Cerebellar cortex (tissue), 1 donor: ENCODE data around the gene ZSWIM5.
"Not testable (repeated sequence)": the region's sequence is repeated elsewhere in the genome, so short reads cannot be mapped to it uniquely, and the experiment has no call there.

Source experiments
- DNase-seq: peaks from one replicate; pipeline ENCODE4 v3.0.0-alpha.2; 2015; ENCODE audit warnings: low spot score

ZSWIM5 gene

DNA sequence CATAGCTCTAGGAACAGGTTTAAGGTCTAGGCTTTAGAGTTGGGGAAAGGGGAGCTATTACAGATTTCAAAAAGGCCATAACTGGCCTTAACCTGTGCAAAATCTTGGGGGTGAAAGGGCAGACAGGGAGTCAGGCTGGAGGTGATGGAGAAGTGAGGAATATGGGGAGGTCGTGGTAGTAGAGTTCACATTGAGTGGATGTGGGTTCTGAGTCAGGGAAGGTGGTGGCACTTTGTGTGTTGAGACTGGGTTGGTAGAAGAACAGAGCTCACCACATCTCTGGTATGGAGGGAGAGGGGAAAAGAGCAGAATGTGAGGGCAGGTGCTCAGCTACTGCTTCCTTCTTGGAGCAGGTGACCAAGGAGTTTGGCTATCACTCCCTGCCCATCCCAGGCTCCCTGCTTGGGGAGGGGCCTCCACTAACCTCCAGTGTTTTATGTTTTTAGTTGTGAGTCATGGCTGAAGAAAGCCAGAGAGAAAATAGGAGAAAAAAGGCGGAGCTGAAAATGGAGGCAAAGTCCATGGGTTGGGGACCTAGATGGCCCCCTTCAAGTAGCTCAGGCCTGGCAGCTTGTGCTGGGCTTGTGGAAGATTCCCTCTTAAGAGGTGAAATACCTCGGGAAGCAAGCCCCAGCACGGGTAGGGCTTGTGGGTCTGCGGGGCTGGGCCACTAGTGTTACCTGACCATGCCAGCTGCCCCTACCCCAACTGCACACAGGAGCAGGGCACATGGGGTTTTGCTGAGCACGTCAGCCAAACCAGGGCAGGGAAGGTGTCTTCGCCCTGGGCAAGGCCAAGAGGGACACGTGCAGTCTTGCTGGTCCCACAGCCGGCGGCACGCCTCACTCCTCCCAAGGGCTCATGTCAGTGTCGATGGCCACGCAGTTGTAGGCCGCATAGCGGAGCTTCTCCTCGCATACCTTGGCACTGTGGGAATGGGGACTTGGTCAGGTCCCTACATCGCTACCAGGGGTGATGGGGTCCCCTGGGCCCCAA lies 203.5 kb downstream of the ZSWIM5 start:
- DNase-seq = no peak

DNA sequence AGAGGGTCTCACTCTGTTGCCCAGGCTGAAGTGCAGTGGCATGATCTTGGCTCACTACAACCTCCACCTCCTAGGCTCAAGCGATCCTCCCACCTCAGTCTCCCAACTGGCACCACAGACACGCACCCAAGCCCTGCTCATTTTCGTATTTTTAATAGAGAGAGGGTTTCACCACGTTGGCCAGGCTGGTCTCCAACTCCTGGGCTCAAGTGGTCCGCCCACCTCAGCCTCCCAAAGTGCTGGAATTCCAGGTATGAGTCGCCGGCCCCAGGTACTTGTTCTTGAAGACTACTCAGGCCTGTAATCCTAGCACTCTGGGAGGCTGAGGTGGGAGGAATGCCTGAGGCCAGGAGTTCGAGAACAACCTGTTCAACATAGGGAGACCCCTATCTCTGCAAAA lies 204.8 kb downstream of the ZSWIM5 start:
- not testable (repeated sequence) for DNase-seq

DNA sequence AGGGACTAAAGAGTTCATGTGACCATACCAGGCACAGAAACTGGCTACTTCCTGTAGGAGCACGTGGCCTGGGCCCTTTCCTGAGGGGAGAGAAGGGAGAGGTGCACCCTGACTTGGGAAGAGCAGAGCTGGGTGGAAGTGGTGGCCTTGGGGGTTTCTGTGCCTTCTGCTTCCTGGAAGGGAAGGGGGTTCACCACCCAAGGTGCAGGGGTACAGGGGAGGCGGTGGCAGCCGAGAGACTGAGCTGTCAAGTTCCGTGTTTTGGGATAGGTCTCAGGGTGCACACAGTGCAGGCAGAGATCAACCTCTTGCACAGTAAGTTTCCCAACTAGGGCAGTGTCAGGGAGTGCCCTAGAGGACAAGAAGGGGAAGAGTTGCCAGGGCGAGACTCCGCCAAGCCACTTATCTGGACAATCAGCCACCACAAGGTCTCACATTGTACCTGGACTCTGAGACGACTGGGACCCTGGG lies 205.4 kb downstream of the ZSWIM5 start:
- no peak for DNase-seq

DNA sequence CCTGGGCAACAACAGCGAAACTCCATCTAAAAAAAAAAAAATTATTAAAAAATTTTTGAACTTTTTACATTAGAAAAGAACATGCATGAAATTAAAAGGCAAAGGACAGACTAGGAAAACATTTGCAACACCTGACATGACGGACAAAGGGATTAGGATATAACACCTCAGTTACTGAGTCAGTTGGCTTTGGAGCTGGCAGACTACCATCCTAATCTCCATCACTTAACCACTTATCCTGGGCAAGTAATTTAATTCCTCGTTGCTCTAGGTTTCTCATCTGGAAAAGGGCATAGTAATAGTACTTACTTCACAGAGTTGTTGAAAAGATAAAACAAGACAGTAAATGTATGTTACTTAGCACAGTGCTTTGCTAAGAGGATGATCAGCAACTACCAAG lies 207.2 kb downstream of the ZSWIM5 start:
- no peak for DNase-seq

DNA sequence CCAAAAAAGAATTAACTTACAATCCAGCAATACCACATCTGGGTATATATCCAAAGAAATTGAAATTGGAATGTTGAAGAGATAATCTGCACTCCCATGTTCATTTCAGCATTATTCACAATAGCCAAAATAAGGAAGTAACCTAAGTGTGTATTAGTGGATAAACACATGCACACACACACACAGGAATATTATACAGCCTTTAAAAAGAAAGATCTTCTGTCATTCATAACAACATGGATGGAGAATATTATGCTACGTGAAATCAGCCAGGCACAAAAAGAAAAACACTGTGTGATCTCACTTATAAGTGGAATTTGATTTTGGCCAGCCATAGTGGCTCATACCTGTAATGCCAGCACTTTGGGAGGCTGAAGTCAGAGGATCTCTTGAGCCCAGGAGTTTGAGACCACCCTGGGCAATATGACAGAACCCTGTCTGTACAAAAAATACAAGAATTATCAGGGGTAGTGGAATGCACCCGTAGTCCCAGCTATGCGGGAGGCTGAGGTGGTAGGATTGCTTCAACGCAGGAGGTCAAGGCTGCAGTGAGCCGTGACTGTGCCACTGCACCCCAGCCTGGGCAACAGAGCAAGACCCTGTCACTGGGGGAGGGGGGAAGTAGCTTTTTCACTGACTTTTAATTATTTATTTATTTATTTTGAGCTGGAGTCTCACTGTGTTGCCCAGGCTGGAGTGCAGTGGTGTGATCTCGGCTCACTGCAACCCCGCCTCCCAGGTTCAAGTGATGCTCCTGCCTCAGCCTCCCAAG lies 210.8 kb downstream of the ZSWIM5 start:
- no peak for DNase-seq

DNA sequence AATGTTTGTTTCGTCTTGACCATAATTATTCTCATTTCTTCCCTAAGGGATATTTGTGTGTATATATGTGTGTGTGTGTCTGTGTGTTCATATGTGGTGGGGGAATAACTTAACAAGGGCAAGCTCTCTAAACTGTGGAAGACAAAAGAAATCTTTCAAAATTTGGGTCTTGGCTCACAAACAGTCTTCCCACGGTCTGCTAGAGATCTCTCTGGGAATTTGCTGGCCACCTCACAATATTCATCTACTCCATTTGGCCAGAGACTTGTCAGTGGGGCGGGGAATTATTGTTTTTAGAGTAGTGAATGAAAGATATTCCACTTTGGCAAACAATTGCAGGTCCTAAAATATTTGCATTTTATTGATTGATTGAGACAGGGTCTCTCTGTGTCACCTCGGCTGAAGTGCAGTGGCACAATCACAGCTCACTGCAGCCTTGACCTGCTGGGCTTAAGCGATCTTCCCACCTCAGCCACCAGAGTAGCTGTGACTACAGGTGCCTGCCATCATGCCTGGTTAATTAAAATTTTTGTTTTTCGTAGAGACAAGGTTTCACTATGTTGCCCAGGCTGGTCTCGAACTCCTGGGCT lies 212.0 kb downstream of the ZSWIM5 start:
- no peak for DNase-seq

DNA sequence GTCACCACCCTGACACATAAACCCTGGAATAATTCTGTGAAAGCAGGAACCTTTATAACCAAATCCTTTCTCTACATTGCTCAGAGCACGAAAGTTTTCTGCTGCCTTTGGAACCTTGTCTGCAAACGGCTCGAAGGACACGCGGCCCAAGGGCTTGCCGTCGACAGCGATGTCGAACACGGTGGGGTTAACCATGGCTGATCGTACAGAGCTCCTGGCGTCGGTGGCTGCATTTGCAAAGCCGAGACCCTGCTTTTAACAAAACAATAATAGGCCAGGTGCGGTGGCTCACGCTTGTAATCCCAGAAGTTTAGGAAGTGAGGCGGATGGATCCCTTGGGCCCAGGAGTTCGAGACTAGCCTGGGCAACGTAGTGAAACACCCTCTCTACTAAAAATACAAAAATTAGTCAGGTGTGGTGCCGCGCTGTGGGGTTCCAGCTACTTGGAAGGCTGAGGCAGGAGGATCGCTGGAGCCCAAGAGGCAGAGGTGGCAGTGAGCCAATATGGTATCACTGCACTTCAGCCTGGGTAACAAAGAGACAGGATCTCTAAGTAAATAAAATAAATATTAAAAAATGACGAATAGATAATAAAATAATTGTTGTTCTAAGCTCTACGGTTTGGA lies 217.8 kb downstream of the ZSWIM5 start:
- DNase-seq = no peak

DNA sequence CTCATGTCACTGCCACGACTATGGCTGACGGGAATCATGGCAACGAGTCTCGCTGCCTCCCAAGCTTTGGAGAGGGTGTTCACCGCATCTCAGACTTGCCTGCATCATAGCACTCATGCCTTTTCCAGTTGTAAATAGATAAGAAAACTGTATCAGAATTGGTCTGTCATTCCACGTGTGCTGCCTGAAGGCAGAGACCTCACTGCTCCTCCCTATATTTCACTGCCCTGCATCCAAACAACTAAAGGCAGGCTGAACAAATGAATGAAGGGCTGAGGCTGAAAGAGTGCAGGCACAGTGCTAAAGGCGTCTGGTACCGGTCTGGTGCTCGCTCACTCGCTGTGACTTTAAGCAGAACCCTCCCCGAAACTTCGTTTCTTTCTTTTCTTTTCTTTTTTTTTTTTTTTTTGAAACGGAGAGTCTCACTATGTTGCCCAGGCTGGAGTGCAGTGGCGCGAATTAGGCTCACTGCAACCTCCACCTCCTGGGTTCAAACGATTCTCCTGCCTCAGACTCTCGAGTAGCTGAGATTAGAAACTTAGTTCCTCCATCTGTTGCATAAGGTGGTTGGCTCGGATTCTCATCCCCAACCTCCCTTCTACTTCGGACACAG lies 220.6 kb downstream of the ZSWIM5 start:
- no peak for DNase-seq

DNA sequence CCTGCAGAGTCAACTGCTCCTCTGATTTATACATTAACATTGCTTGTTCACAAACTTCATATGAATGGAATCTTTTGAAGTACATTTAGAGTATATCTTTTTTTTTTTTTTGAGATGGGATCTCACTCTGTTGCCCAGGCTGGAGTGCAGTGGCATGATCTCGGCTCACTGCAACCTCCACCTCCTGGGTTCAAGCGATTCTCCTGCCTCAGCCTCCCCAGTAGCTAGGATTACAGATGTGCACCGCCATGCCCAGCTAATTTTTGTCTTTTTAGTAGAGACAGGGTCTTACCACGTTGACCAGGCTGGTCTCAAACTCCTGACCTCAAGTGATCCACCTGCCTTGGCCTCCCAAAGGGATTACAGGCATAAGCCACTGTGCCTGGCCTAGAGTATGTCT lies 229.0 kb downstream of the ZSWIM5 start:
- not testable (repeated sequence) for DNase-seq

DNA sequence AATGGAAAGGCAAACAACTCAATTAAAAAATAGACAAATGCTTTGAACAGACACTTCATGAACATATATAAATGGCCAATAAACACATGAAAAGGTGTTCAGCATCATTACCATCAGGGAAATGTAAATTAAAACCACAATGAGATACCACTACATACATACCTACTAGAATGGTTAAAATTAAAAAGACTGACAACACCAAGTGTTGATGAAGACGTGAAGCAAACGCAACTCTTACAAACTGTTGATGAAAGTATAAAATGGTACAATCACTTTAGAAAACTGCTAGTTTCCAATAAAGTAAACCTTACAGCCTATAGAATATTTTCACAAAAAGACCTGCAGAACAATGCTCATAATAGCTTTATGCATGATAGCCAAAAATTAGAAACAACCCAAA lies 230.2 kb downstream of the ZSWIM5 start:
- DNase-seq = no peak

DNA sequence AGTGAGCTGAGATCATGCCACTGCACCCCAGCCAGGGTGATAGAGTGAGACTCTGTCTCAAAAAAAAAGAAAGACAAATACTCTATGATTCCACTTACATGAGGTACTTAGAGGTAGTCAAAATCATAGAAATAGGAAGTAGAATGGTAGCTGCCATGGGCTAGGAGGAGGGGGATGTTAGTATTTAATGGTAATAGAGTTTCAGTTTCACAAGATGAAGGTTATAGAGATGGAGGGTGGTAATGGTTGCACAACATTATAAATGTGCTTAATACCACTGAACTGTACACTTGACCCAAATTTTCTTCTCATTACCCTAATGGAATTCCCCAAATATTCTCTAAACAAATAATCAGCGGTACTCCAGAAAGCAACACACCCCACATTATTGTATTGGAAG lies 232.8 kb downstream of the ZSWIM5 start:
- DNase-seq = no peak

DNA sequence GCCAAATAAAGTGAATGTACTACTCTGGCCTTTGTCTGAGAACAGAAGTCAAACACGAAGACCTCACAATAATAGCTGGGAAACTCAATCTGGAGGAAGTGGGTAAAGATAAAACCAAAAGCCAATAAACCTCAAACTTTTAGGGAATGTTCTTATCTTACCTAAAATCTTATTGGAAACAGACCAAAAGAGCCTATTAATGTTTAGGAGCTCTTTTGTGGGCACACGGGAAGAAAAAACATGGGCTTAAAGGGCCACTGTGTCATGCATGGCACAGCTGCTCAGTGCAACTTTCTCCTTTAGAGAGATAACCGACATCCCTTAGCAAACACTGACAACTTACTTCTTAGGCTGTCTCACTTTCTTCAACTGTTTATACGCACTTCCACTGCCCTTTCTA lies 236.1 kb downstream of the ZSWIM5 start:
- no peak for DNase-seq
